Heart left ventricle (tissue), 13 donors: ENCODE measurements around the gene CTNNBIP1.

Source experiments
- CTCF ChIP-seq, 12 donors: fragments of 200-600 bp; sonication (generic) in 4 of 12; IDR thresholded peaks; one replicate each; pipeline versions ENCODE4 v1.5.0 to v1.8.0; 2018 to 2022; ENCODE audit warnings: antibody characterized with exemption in 12 of 12, mild to moderate bottlenecking in 5 of 12
- POLR2A ChIP-seq, 2 donors: fragments of 450-650 bp; IDR thresholded peaks; one replicate each; pipeline ENCODE4 v1.6.1; 2017; ENCODE audit warnings: antibody characterized with exemption in 2 of 2, mild to moderate bottlenecking in 2 of 2, moderate library complexity in 2 of 2
- donor health status: ischemic (EF 13 %, LVEDD 7.1; RV severe dilation, severe dysfunction).
- donor health status: DM: no; HTN: yes; CAD: no.
- donor health status: DM: no; HTN: no; CAD: no.
- donor health status: ischemic (EF 25% LVEDD 6.9; RV normal size, moderate dysfunction).
- donor health status: ischemic (EF 25% LVEDD 5.7; RV mildly dilated, moderate dysfunction).
- donor health status: ischemic (EF 35%, LVEDD 5.7; RV mildly dilated, moderate dysfunction).
- donor health status: nonischemic (EF 11% LVEDD 7.7; RV severe dilation, severe dysfunction).
- donor health status: DM: yes; HTN: yes; CAD: no.
- donor health status: PGD.
- donor health status: ischemic (EF 29% LVEDD 5.4; RV normal size, mild dysfunction).
- donor health status: nonischemic (EF 23%, LVEDD 6.1; RV moderate dilation, normal function).

GRCh38 chr1:9886092-9886742 is 23.9 kb downstream of the CTNNBIP1 start:
- TF ChIP-seq CTCF (IDR thresholded peaks at IDR 0.05): no peak
- no peak for TF ChIP-seq POLR2A (IDR thresholded peaks at IDR 0.05)
